SH-SY5Y (cell line): ENCODE measurements around the gene ADORA2B.

ENCODE experiments used
- GATA2 ChIP-seq: IDR thresholded peaks from 2 replicates; pipeline ENCODE4 v1.6.1; 2011; ENCODE audit warnings: mild to moderate bottlenecking, low read depth, low read length
- GATA3 ChIP-seq: IDR thresholded peaks from 2 replicates; pipeline ENCODE4 v1.6.1; 2011; ENCODE audit warnings: low read depth, mild to moderate bottlenecking, low read length, moderate library complexity

Gene ADORA2B

DNA sequence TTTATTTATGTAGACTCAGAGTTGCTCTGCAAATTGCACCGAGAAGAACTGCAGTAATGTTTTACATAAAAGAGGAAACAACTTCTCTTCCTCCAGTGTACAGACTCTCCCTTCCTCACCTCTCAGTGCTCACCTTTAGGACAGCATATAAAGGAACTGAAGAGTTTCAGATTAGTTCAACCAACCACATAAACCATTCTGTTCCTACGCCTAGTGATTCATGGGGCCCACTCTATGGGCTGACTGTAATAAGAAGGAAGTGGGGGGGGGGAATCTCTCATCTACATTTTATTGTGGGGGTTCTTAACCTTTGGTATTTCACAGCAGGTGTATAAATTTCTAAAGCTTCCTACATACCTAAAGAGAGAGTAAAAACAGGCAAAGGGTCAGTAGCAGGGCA, 36.3 kb downstream of the ADORA2B start:
- TF ChIP-seq GATA2 (no peak), GATA3 (no peak)

DNA sequence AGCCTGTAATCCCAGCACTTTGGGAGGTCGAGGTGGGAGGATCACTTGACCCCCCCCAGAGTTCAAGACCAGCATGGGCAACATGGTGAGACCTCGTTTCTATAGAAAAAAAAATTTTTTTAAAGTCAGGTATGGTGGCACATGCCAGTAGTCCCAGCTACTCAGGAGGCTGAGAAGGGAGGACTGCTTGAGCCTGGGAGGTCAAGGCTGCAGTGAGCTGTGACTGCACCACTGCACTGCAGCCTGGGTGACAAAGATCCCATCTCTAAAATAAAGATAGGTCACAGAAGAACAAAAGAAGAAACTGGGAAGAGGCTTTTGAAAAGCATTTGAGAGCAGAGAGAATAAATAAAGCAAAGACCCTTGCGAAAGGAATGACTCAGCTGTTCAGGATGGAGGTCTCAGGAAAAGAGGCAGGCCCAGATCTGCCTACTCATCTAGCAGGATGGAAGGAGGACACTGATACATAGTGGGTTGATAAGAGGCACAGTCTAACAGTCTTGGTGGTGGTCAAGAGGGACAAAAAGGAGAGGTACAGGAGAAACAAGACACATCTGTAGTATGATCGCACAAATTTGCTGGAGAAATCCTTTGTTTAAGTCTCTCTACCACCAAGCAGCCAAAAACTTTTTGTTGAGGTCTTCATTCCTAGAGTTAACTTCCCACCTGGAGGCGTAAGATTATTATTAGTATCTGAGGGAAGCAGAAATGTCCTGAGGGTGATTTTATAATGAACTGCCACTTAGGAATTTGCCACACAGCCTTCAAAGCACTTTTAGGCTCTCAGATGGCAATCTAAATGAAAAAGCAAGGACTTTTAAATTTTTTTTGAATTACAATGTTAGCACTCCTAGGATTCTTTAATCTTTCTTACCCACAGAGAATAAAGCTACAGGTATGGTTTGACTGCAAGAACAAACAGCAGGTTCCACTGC, 37.0 kb downstream of the ADORA2B start:
- TF ChIP-seq GATA2 (no peak), GATA3 (no peak)

DNA sequence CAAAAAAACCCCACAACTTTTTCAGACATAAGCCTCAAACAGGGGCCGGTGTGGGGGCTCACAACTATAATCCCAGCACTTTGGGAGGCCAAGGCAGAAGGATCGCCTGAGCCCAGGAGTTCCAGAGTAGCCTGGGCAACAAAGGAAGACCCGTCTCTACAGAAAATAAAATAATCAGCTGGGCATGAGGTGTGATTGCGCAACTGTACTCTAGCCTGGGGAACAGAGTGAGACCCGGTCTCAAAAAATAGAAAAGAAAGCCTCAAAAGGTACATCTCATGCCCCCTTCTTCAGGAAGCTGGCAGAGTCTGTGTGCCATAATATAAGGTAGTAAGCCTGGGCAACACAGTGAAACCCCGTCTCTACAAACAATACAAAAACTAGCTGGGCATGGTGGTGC, 51.4 kb downstream of the ADORA2B start:
- TF ChIP-seq GATA3 = no peak
- no peak for TF ChIP-seq GATA2

DNA sequence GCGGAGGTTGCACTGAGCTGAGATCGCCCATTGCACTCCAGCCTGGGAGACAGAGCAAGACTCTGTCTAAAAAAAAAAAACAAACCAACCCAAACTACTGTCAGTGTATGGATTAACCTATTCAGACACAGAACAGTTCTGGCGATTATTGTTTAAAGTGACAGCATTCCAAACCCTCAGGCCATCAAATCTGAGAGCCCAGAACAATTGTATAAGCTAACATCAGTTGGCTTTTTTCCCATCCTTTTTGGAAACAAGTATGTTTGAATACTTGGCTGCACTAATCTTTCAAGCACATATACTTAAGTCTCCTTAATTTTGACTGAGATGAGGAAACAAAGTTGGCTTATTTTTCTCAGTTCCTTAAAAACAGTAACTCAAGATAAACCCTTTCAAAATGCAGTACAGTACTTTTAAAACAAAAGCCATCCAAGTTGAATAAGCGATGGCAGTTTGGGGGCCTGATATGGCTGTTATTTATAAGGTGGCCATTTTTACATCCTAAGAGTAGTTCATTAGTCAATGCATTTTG, 53.2 kb downstream of the ADORA2B start:
- TF ChIP-seq GATA3 = no peak
- no peak for TF ChIP-seq GATA2

DNA sequence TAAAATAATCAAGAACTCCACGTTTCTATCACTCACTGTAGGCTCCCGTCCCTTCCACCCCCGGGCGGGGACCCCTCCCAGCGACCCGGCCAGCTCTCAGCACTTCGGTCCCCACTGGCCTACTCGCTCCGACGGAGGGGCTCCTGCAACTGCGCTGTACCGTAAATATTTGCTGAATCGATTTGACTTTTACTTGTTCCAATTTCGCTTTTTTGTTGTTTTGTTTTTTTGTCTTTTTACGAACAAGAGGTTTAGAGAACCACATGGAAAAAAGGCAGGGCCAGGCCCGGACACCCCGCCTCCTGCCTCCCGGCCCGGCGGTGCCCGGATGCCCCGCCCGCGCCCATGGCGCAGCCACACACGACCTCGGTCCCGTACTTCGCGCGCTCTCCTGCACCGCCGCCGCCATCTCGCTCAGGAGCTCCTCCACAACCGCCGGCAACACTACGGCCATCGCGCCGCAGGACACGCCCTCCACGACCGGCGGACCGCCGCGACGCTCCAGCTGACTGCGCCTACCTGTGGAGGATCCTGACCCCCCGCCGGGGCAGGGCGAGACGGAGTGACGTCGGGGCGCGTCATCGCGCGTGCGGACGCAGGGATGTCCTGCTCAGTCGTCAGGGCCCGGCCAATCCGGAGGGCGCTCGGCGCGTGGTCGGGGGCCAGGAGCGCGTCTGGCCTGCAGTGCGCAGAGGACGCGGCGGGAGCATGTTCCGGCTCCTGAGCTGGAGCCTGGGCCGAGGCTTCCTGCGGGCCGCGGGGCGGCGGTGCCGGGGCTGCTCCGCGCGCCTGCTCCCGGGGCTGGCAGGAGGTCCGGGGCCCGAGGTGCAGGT, 54.4 kb downstream of the ADORA2B start, which contains the start of the genes TTC19 and ZSWIM7:
Gene TTC19, plus strand, starts transcription at position 684 of the 833 bp plus-strand sequence. Its CDS starts 25 bp downstream, at position 709.
Gene ZSWIM7, minus strand, starts transcription at position 564 of the 833 bp plus-strand sequence. Its CDS starts 110 bp downstream, at position 454.
- no peak for TF ChIP-seq GATA2
- TF ChIP-seq GATA3 = no peak

DNA sequence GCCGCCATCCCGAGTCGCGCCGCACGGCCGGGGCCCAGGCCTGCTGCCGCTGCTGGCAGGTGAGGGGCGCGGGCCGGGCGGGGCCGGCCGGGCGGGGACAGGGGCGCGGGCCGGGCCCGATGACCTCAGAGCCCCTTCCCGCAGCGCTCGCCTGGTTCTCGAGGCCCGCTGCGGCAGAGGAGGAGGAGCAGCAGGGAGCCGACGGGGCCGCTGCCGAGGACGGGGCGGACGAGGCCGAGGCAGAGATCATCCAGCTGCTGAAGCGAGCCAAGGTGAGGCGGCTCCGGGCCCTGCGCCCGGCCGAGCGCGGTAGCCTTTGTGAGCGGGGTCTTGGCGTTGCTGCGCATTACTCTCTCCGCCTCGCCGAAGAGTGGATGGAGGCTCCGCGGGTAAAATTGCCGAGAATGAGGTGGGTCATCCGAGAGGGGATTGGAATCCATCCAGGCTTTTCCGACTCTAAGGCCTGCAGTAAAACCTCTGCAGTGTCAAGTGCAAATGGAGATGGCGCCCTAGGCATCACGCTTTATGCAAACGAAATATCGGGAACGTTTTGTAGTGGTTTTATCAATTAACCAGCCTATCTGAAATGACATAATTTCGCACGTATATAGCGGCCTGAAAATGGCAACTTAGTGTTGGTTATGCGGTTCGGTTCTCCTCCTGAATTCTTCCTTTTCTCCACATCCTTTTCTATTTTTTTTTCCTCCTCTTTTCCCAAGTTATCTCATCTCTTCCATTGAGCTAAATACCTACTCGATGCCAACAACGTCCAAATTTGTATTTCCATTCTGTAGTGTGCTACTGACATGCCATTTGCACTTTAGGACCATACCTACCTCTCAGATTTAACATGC, 55.3 kb downstream of the ADORA2B start:
- no peak for TF ChIP-seq GATA3
- no peak for TF ChIP-seq GATA2

DNA sequence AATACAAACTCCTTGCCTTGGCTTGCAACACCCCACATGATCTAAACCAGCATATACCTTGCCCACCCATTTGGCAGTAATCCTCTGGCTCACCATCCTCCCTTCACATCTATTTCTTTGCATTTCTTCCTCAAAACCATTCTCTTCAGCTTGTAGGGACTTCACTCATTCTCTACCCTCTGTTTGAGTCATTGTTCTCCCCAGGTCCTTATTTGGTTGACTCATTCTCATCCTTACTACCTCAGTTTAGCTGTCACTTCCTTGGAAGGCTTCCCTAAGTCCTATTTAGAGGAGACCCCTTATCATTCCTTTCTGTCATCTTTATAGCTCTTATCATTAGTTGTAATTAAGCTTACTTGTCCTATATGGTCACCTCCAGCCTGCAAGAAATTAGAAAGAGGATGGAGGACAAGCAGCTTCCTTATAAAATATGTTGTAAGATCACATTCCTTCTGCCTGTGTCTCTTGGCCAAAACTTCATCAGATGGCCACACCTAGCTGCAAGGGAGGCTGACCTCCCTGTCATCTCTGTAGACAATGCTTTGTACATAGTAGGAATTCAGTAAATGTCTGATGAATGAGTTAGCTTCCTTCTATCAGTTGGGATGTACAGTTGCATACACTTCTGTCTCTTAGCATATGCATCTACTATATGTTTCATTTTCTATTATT, 56.4 kb downstream of the ADORA2B start:
- TF ChIP-seq GATA3 = no peak
- no peak for TF ChIP-seq GATA2

DNA sequence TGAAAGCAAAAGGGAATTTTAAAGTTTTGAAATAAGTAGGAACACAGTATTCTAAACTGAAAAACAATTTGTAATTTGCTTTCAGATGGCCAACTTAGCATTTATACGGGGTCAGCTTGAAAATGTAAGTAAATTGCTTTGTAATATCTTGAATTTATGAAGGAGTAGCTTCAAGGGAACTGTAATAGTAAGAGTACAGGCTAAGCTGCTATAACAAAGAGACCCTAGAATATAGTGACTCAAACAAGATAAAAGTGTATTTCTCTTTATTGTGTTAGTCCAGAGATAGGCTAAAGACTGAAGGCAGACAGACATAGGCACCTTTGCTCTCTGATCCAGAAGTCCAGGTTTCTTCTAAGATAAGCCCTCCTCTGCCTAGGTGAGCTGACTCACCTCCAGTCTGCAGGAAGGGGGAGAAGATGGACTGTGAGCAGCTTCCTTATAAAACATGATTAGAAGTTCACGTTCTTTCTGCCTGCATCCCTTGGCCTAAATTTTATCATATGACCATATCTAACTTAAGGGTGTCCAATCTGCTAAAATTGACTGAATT, 57.9 kb downstream of the ADORA2B start:
- TF ChIP-seq GATA3 (no peak), GATA2 (no peak)

DNA sequence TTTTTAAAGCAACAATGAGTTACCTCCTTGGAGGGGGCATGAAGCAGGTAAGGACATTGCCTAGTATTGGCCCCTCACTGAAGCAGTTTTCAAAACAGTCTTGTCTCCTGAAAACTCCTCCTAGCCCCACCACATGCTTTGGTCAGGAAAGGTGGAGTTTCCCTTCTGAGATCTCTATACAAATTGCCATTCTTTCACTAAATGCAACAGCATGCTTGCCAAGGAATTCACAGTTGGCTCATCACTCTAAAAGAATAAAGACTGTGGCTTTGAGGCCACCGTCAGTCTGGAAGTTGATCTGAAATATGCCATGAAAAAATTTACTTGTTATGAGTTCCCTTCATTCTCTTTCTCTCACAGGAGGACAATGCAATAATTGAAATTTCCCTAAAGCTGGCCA, 58.9 kb downstream of the ADORA2B start:
- TF ChIP-seq GATA2 (no peak), GATA3 (no peak)

DNA sequence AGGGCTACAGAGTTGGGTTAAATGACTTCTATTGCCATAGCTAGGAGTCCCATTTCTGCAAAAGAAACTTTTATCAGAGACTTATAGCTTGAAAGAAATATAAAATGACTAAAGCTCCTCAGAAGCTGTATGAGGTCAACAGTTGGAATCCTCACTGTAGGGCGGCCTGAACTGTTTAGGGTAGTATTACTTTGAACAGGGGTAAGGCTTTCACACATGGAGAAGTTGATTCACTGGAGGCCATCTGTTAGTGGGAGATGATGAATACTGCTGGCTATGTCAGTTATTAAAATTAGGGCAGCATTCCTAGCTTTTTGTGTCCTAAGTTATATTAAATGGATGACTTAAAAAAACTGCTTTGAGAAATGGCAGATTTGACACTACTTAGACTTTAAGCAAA, 60.7 kb downstream of the ADORA2B start:
- no peak for TF ChIP-seq GATA3
- no peak for TF ChIP-seq GATA2

DNA sequence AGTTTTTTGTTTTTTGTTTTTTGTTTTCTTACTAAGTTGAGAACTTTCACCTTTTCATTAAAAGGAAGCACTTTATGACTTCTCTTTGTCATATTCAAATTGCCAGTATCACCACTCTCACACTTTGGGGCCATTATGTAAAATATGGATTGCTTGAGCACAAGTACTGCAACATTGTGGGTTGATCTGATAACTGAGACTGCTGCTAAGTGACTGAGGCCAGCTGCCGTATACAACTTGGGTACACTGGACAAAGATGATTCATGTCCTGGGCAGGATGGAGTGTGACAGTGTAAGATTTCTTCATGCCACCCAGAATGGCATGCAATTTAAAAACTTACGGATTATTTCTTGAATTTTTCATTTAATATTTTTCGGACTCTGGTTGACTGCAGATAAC, 62.5 kb downstream of the ADORA2B start:
- no peak for TF ChIP-seq GATA2
- TF ChIP-seq GATA3 = no peak

DNA sequence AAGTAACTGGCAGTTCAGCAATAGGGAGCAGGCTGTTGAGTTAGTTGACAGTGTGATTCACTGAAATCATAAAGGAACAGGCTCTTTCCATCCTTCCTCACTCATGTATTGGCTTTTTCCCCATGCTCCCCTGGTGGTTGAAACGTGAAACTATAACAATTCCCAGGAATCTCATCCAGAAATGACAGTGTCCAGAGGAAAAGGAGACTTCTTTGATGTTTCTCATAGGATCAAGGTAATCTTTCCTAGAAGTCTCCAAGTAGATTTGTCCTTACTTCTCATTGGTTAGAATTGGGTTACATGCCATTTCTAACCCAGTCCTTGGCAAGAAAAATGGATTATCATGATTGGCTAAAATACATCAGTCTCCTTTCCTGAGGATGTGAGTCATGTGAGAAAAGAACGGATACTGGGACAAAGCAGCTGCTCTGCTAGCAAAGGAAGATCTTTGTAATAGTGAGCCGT, 69.0 kb downstream of the ADORA2B start:
- TF ChIP-seq GATA2 = no peak
- TF ChIP-seq GATA3 = no peak
